Fibroblast of lung (primary cell): Measurements from ENCODE around the gene ADCY2. TPM values are rescaled to one million over a fixed set of nuclear protein-coding genes. Genes with fewer than 3 reads are reported as not detected.

Experiments
- DNase-seq, 2 donors: peaks; one replicate each; pipeline versions ENCODE4 v3.0.0 to v3.0.0-alpha.2; 2010; ENCODE audit warnings: low read depth in 2 of 2
- H2AFZ ChIP-seq: 2 replicates; pipeline ENCODE4 v1.5.1; 2012; ENCODE audit warnings: low read length, control low read depth, inconsistent platforms
- H3K27ac ChIP-seq: 2 replicates; pipeline ENCODE4 v1.5.1; 2011; ENCODE audit warnings: low read length, control low read depth; ENCODE audit not compliant: insufficient read depth
- H3K27me3 ChIP-seq: 2 replicates; pipeline ENCODE4 v1.5.1; 2011; ENCODE audit warnings: mild to moderate bottlenecking, low read length; ENCODE audit not compliant: control insufficient read depth, insufficient read depth
- H3K36me3 ChIP-seq: 2 replicates; pipeline ENCODE4 v1.5.1; 2011; ENCODE audit warnings: low read length; ENCODE audit not compliant: control insufficient read depth, insufficient read depth
- H3K4me1 ChIP-seq: 2 replicates; pipeline ENCODE4 v1.5.1; 2011; ENCODE audit warnings: low read length; ENCODE audit not compliant: control insufficient read depth, insufficient read depth; ENCODE audit errors: extremely low read depth
- H3K4me2 ChIP-seq: 2 replicates; pipeline ENCODE4 v1.5.1; 2011; ENCODE audit warnings: low read length, control low read depth; ENCODE audit not compliant: insufficient read depth; ENCODE audit errors: extremely low read depth
- H3K4me3 ChIP-seq, 4 experiments: fragments of 200-600 bp in 1 of 4; sonication (generic) in 1 of 4; replicated peaks in 1 of 4; 2 replicates each; pipeline ENCODE4 v1.5.1; 2011 to 2016; ENCODE audit warnings: low read length in 4 of 4, low read depth in 3 of 4, mild to moderate bottlenecking in 3 of 4, control low read depth in 2 of 4, inconsistent platforms in 1 of 4, mixed read lengths in 1 of 4; ENCODE audit not compliant: insufficient read depth in 1 of 4; ENCODE audit errors: control extremely low read depth in 1 of 4
- H3K79me2 ChIP-seq: 2 replicates; pipeline ENCODE4 v1.5.1; 2012; ENCODE audit warnings: mild to moderate bottlenecking, low read length, inconsistent platforms; ENCODE audit not compliant: control insufficient read depth, insufficient read depth
- H3K9ac ChIP-seq: 2 replicates; pipeline ENCODE4 v1.5.1; 2011; ENCODE audit warnings: mild to moderate bottlenecking, low read length, control low read depth; ENCODE audit not compliant: insufficient read depth
- H3K9me3 ChIP-seq: 2 replicates; pipeline ENCODE4 v1.5.1; 2012; ENCODE audit warnings: low read depth, low read length; ENCODE audit not compliant: control insufficient read depth, insufficient read depth
- H4K20me1 ChIP-seq: 2 replicates; pipeline ENCODE4 v1.5.1; 2011; ENCODE audit warnings: low read length; ENCODE audit not compliant: control insufficient read depth, insufficient read depth; ENCODE audit errors: extremely low read depth
- CTCF ChIP-seq, 2 donors: IDR thresholded peaks in 1 of 2; conservative IDR thresholded peaks in 1 of 2; 1 replicate in 1 of 2; 2 replicates in 1 of 2; pipeline ENCODE4 v1.5.1; 2011 to 2012; ENCODE audit warnings: low read length in 2 of 2, control low read depth in 1 of 2, inconsistent platforms in 1 of 2, low read depth in 1 of 2, mild to moderate bottlenecking in 1 of 2
- EZH2 ChIP-seq: IDR thresholded peaks from 2 replicates; pipeline ENCODE4 v1.5.1; 2012; ENCODE audit warnings: low read length, control low read depth, mild to moderate bottlenecking; ENCODE audit errors: missing control alignments
- polyA plus RNA-seq, 2 donors: library from polyadenylated mRNA; depleted of rRNA in 1 of 2; stranded (reverse) in 1 of 2; unstranded in 1 of 2; fragments of >200 nt; gene quantifications; 2 replicates each; pipeline ENCODE4 v1.2.1, GENCODE V29; 2011 to 2012; ENCODE audit warnings: missing spikeins in 1 of 2
- total RNA-seq: library from RNA; depleted of rRNA; stranded (reverse); fragments of >200 nt; gene quantifications from 2 replicates; pipeline ENCODE4 v1.2.1, GENCODE V29; 2014

ADCY2 gene
- total and polyA plus RNA-seq, 2 donors (not counting 1 experiment from before 2014, with no cell fraction given) = under 0.01 to 0.05 TPM

GRCh38 chr5:7382588-7382987 is 13.3 kb upstream of the ADCY2 start:
- no peaks in the 10 kb centered on the region for H3K4me1 ChIP-seq
- no peaks in the 10 kb centered on the region for H3K79me2 ChIP-seq
- H3K9me3 ChIP-seq = no peaks in the 10 kb centered on the region
- no peak overlapping the region for H3K4me3 ChIP-seq
- no peaks in the 10 kb centered on the region for H3K27me3 ChIP-seq
- H3K36me3 ChIP-seq = no peaks in the 10 kb centered on the region
- no peak for DNase-seq
- H3K27ac ChIP-seq = no peak overlapping the region
- H3K4me2 ChIP-seq = no peak overlapping the region
- TF ChIP-seq EZH2 (no peak), CTCF (conservative IDR thresholded peaks at IDR 0.05 in 1 of 2, IDR thresholded peaks at IDR 0.05 in 1 of 2; ENCODE audit: low read depth in 1 of 2, low read length in 2 of 2) (no peak)
- no peak overlapping the region for H2AFZ ChIP-seq
- H4K20me1 ChIP-seq = no peaks in the 10 kb centered on the region
- H3K9ac ChIP-seq = no peak overlapping the region

GRCh38 chr5:7385681-7386080 is 10.3 kb upstream of the ADCY2 start:
- Histone ChIP-seq H2AFZ (no peak overlapping the region), H3K27ac (no peak overlapping the region), H3K79me2 (no peaks in the 10 kb centered on the region), H3K9ac (no peak overlapping the region), H4K20me1 (no peaks in the 10 kb centered on the region), H3K9me3 (no peaks in the 10 kb centered on the region), H3K4me1 (no peaks in the 10 kb centered on the region), H3K36me3 (no peaks in the 10 kb centered on the region), H3K4me2 (no peak overlapping the region), H3K4me3 (no peak overlapping the region), H3K27me3 (no peaks in the 10 kb centered on the region)
- TF ChIP-seq CTCF (conservative IDR thresholded peaks at IDR 0.05 in 1 of 2, IDR thresholded peaks at IDR 0.05 in 1 of 2; ENCODE audit: low read depth in 1 of 2, low read length in 2 of 2) (no peak), EZH2 (no peak)
- DNase-seq = no peak

GRCh38 chr5:7388553-7388952 is 7.4 kb upstream of the ADCY2 start:
- no peaks in the 10 kb centered on the region for H4K20me1 ChIP-seq
- H3K4me3 ChIP-seq = no peak overlapping the region
- DNase-seq = no peak
- no peaks in the 10 kb centered on the region for H3K4me1 ChIP-seq
- H3K79me2 ChIP-seq = no peaks in the 10 kb centered on the region
- H3K4me2 ChIP-seq = no peak overlapping the region
- no peak overlapping the region for H3K9ac ChIP-seq
- H3K27me3 ChIP-seq = no peaks in the 10 kb centered on the region
- no peaks in the 10 kb centered on the region for H3K9me3 ChIP-seq
- TF ChIP-seq EZH2 = no peak
- TF ChIP-seq CTCF (conservative IDR thresholded peaks at IDR 0.05 in 1 of 2, IDR thresholded peaks at IDR 0.05 in 1 of 2; ENCODE audit: low read depth in 1 of 2, low read length in 2 of 2) = no peak
- H3K27ac ChIP-seq = no peak overlapping the region
- no peak overlapping the region for H2AFZ ChIP-seq
- H3K36me3 ChIP-seq = no peaks in the 10 kb centered on the region
